Neural progenitor cell (in vitro differentiated cells): ENCODE measurements around the gene NT5C2. TPM values are rescaled to one million over a fixed set of nuclear protein-coding genes. Genes with fewer than 3 reads are reported as not detected.

ENCODE experiments used
- DNase-seq: peaks from one replicate; pipeline ENCODE4 v3.0.0-alpha.2; 2016; ENCODE audit warnings: low spot score
- H2AFZ ChIP-seq: fragments of 200-600 bp; sonication (generic); replicated peaks from 2 replicates; pipeline ENCODE4 v1.6.1; 2016; ENCODE audit warnings: antibody characterized with exemption
- H3F3A ChIP-seq: fragments of 200-600 bp; sonication (generic); 2 replicates; pipeline ENCODE4 v1.6.1; 2016; ENCODE audit warnings: antibody characterized with exemption, low read depth
- H3K27ac ChIP-seq: fragments of 200-600 bp; sonication (generic); 2 replicates; pipeline ENCODE4 v1.5.1; 2016; ENCODE audit warnings: mild to moderate bottlenecking
- H3K27me3 ChIP-seq: fragments of 200-600 bp; sonication (generic); 2 replicates; pipeline ENCODE4 v1.6.1; 2016; ENCODE audit warnings: mild to moderate bottlenecking, moderate library complexity
- H3K36me3 ChIP-seq: fragments of 200-600 bp; sonication (generic); 2 replicates; pipeline ENCODE4 v1.5.1; 2016
- H3K4me1 ChIP-seq: fragments of 200-600 bp; sonication (generic); 2 replicates; pipeline ENCODE4 v1.6.1; 2016; ENCODE audit warnings: mixed run types
- H3K4me2 ChIP-seq: fragments of 200-600 bp; sonication (generic); 2 replicates; pipeline ENCODE4 v1.6.1; 2016
- H3K4me3 ChIP-seq: fragments of 200-600 bp; sonication (generic); 2 replicates; pipeline ENCODE4 v1.5.1; 2016
- H3K79me2 ChIP-seq: fragments of 200-600 bp; sonication (generic); 2 replicates; pipeline ENCODE4 v1.6.1; 2016; ENCODE audit warnings: low read depth
- H3K9ac ChIP-seq: fragments of 200-600 bp; sonication (generic); 2 replicates; pipeline ENCODE4 v1.6.1; 2016
- H3K9me3 ChIP-seq: fragments of 200-600 bp; sonication (generic); 2 replicates; pipeline ENCODE4 v1.5.1; 2016; ENCODE audit warnings: low read depth
- H4K20me1 ChIP-seq: fragments of 200-600 bp; sonication (generic); 2 replicates; pipeline ENCODE4 v1.6.1; 2016; ENCODE audit warnings: low read depth
- H3K27ac Mint-ChIP-seq: 3 replicates; pipeline ENCODE4 v1.8.0; 2021; ENCODE audit warnings: mixed read lengths
- H3K27me3 Mint-ChIP-seq: 2 replicates; pipeline ENCODE4 v1.8.0; 2022; ENCODE audit warnings: low read depth, mild to moderate bottlenecking, inconsistent platforms, moderate library complexity, mixed read lengths; ENCODE audit not compliant: insufficient read depth
- H3K36me3 Mint-ChIP-seq: 3 replicates; pipeline ENCODE4 v1.8.0; 2021; ENCODE audit warnings: mixed read lengths
- H3K4me1 Mint-ChIP-seq: 3 replicates; pipeline ENCODE4 v1.8.0; 2021; ENCODE audit warnings: mixed read lengths
- H3K4me3 Mint-ChIP-seq: 3 replicates; pipeline ENCODE4 v1.8.0; 2021; ENCODE audit warnings: mild to moderate bottlenecking, moderate library complexity, mixed read lengths
- H3K9me3 Mint-ChIP-seq: 3 replicates; pipeline ENCODE4 v1.8.0; 2020; ENCODE audit warnings: mixed read lengths
- EZH2 ChIP-seq: fragments of 200-600 bp; sonication (generic); IDR thresholded peaks from 2 replicates; pipeline ENCODE4 v1.6.1; 2017; ENCODE audit warnings: antibody characterized with exemption, mild to moderate bottlenecking, moderate library complexity
- EZH2phosphoT487 ChIP-seq: fragments of 200-600 bp; sonication (generic); IDR thresholded peaks from 2 replicates; pipeline ENCODE4 v1.6.1; 2017; ENCODE audit warnings: antibody characterized with exemption
- total RNA-seq: library from RNA; depleted of rRNA; stranded (reverse); fragments of >200 nt; gene quantifications from 2 replicates; pipeline ENCODE4 v1.2.3, GENCODE V29; 2015; ENCODE audit warnings: low replicate concordance
- TF ChIP-seq, protein P1 (sequence below): fragments of 200-600 bp; sonication (generic); IDR thresholded peaks from 2 replicates; pipeline ENCODE4 v1.5.1; 2017; ENCODE audit warnings: antibody characterized with exemption, mild to moderate bottlenecking

NT5C2 gene
- total RNA-seq, 1 donor from 2014 or later: 63.6 TPM

DNA sequence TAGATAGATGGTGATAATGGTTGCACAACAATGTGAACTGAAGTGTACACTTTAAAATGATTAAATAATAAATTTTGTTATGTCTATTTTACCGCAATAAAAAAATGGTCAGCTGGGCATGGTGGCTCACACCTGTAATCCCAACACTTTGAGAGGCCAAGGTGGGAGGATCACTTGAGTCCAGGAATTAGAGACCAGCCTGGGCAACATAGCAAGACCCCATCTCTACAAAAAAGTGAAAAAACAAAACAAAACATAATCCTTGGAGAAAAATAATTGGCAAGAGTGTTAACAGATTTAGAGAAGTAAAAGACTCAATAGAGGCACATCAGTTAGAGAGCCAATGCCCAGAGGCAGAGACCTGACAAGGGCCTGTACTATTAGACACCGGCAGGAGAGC lies 42.7 kb upstream of the NT5C2 start:
- H3K4me1 ChIP-seq: peaks cover 7% of the 10 kb centered on the region
- no peaks in the 10 kb centered on the region for H3K36me3 ChIP-seq
- H3K9me3 ChIP-seq: no peaks in the 10 kb centered on the region
- H3F3A ChIP-seq: peaks cover 29% of the 10 kb centered on the region
- H3K9ac ChIP-seq: no peak overlapping the region
- Mint-ChIP-seq H3K36me3 (no peaks in the 10 kb centered on the region), H3K4me3 (no peak overlapping the region), H3K27me3 (peaks cover 2% of the 10 kb centered on the region), H3K27ac (no peak overlapping the region), H3K9me3 (no peaks in the 10 kb centered on the region), H3K4me1 (peaks cover 11% of the 10 kb centered on the region)
- no peak overlapping the region for H3K27ac ChIP-seq
- no peaks in the 10 kb centered on the region for H4K20me1 ChIP-seq
- no peak for DNase-seq
- H3K4me3 ChIP-seq: no peak overlapping the region
- no peak overlapping the region for H2AFZ ChIP-seq
- TF ChIP-seq, protein P1, sequence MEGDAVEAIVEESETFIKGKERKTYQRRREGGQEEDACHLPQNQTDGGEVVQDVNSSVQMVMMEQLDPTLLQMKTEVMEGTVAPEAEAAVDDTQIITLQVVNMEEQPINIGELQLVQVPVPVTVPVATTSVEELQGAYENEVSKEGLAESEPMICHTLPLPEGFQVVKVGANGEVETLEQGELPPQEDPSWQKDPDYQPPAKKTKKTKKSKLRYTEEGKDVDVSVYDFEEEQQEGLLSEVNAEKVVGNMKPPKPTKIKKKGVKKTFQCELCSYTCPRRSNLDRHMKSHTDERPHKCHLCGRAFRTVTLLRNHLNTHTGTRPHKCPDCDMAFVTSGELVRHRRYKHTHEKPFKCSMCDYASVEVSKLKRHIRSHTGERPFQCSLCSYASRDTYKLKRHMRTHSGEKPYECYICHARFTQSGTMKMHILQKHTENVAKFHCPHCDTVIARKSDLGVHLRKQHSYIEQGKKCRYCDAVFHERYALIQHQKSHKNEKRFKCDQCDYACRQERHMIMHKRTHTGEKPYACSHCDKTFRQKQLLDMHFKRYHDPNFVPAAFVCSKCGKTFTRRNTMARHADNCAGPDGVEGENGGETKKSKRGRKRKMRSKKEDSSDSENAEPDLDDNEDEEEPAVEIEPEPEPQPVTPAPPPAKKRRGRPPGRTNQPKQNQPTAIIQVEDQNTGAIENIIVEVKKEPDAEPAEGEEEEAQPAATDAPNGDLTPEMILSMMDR: no peak
- TF ChIP-seq EZH2 (no peak), EZH2phosphoT487 (no peak)
- H3K4me2 ChIP-seq: no peak overlapping the region
- H3K79me2 ChIP-seq: no peaks in the 10 kb centered on the region
- H3K27me3 ChIP-seq: no peaks in the 10 kb centered on the region

DNA sequence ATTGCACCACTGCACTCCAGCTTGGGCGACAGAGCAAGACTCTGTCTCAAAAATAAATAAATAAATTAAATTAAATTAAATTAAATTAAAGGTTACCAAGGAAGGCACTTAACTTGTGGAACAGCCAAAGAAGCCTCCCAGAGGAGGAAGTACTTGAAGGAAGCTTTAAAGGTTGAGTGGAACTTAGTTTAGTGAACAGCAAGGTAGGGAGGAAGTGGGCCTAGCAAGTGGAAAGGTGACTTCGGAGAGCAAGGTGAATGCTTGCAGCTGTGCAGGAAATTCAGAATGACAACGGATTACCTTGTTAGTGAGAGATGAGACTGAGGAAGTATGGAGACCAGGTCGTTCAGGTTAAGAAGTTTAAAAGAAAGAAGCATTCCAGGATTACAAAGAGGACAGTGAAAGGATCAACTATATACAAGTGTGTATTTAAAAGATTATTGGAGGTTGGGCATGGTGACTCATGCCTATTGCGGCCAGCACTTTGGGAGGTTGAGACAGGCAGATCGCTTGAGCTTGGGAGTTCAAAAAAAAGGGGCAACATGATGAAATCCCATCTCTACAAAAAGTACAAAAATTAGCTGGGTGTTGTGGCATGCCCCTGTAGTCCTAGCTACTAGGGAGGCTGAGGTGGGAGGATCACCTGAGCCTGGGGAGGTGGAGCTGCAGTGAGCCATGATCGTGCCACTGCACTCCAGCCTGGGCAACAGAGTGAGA lies 39.9 kb upstream of the NT5C2 start:
- Mint-ChIP-seq H3K4me3 (no peak overlapping the region), H3K9me3 (no peaks in the 10 kb centered on the region), H3K4me1 (peaks cover 17% of the 10 kb centered on the region), H3K27ac (no peak overlapping the region), H3K27me3 (no peaks in the 10 kb centered on the region), H3K36me3 (no peaks in the 10 kb centered on the region)
- Histone ChIP-seq H3K27ac (no peak overlapping the region), H3K9ac (no peak overlapping the region), H3F3A (peaks cover 32% of the 10 kb centered on the region), H3K36me3 (no peaks in the 10 kb centered on the region), H3K79me2 (no peaks in the 10 kb centered on the region), H4K20me1 (no peaks in the 10 kb centered on the region), H3K4me3 (no peak overlapping the region), H3K27me3 (no peaks in the 10 kb centered on the region), H3K4me2 (no peak overlapping the region), H3K4me1 (peaks cover 15% of the 10 kb centered on the region), H2AFZ (no peak overlapping the region), H3K9me3 (no peaks in the 10 kb centered on the region)
- TF ChIP-seq EZH2phosphoT487: no peak
- TF ChIP-seq, protein P1: no peak
- TF ChIP-seq EZH2: no peak
- no peak for DNase-seq

DNA sequence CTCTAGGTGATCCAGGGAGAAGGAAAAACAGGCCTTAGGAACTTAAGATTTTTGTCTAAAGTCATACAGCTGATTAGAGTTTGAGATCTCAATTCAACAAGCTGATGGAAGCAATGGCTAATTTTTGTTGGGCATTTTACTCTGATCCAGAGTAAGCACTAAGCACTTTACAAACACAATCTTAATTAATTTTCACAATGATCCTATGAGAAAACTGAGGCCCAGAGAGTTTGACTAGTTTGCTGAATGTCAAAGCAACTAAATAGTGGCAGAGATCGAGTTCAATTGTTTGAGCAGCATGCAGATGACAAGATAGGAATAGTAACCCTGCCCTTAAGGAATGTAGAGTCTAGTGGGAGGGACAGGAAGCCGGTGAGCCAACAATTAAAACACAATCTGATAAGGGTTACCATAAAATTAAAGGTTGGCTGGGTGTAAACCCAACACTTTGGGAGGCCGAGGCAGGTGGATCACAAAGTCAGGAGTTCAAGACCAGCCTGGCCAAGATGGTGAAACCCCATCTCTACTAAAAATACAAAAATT lies 39.1 kb upstream of the NT5C2 start:
- Mint-ChIP-seq H3K27ac (no peak overlapping the region), H3K36me3 (no peaks in the 10 kb centered on the region), H3K9me3 (no peaks in the 10 kb centered on the region), H3K4me1 (peaks cover 17% of the 10 kb centered on the region), H3K4me3 (no peak overlapping the region), H3K27me3 (peaks cover under 1% of the 10 kb centered on the region)
- peaks cover 37% of the 10 kb centered on the region for H3F3A ChIP-seq
- H3K9ac ChIP-seq: no peak overlapping the region
- TF ChIP-seq EZH2phosphoT487 (no peak), EZH2 (no peak)
- TF ChIP-seq, protein P1: no peak
- no peak for DNase-seq
- H3K27ac ChIP-seq: peak overlapping the region; percentile 94
- peaks cover 17% of the 10 kb centered on the region for H3K4me1 ChIP-seq
- no peaks in the 10 kb centered on the region for H3K9me3 ChIP-seq
- no peaks in the 10 kb centered on the region for H3K27me3 ChIP-seq
- no peak overlapping the region for H3K4me2 ChIP-seq
- H2AFZ ChIP-seq: no peak overlapping the region
- no peak overlapping the region for H3K4me3 ChIP-seq
- H3K79me2 ChIP-seq: no peaks in the 10 kb centered on the region
- H3K36me3 ChIP-seq: no peaks in the 10 kb centered on the region
- no peaks in the 10 kb centered on the region for H4K20me1 ChIP-seq
